ENCODE results near the gene ECT2L.

ECT2L gene, protein sequence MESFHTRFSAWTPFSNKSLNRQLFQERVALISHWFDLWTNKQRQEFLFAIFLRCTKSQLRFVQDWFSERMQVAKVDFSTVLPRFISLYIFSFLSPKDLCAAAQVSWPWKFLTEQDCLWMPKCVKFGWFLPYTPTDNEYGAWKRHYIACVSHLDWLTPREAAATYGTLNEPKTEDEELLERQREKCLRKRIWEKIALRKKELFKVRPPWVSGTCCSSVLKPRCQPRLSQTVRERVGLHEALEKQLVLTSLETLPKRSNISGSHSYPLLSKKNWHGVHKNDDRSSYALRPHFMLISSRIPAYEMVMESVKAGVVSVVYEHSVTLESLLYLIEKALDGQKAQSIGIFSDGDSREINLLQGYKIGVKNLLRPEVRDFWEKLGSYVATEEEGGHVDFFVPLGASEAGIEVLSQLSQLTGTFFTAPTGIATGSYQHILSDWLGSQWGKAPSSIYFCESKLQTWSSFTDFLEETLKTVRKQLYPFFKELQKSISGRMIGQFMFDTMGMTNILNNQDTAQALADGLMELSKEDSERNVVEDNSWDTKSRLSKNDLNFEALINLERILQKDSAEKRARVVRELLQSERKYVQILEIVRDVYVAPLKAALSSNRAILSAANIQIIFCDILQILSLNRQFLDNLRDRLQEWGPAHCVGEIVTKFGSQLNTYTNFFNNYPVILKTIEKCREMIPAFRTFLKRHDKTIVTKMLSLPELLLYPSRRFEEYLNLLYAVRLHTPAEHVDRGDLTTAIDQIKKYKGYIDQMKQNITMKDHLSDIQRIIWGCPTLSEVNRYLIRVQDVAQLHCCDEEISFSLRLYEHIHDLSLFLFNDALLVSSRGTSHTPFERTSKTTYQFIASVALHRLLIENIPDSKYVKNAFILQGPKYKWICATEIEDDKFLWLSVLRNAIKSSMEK

GRCh38 chr6:138795809-138796603 lies at the start of gene ECT2L:
TSS of gene ECT2L (plus strand) at chr6:138796087. CDS start at chr6:138813275, 17,188 bp downstream.
- FAIRE-seq = no peak

DNA sequence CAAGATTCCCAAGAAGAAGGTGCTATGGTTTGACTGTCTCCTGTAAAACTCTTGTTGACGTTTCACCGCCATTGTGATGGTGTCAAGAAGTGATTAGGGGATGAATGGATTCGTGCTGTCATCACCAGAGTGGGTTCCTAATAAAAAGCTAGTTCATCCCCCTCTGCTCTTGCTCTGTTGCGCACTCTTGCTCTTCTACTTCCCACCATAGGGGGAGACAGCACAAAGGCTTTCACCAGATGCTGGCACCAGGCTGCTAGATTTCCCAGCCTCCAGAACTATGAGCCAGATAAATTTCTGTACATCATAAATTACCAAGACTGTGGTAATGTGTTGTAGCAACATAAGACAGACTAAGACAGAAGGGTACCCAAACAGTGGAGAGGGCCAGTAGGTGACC lies 43.9 kb upstream of the ECT2L start:
- FAIRE-seq = no peak

- no peak for FAIRE-seq
These were observed 38.8 kb upstream of the ECT2L start for GRCh38 chr6:138757136-138757535.

GRCh38 chr6:138765896-138766655 lies 29.8 kb upstream of the ECT2L start:
- peak; percentile 100 for FAIRE-seq

- no peak for FAIRE-seq
These were observed 26.7 kb upstream of the ECT2L start for GRCh38 chr6:138769102-138769676.

GRCh38 chr6:138772596-138773176 lies 23.2 kb upstream of the ECT2L start:
- no peak for FAIRE-seq

GRCh38 chr6:138773177-138774091 lies 22.5 kb upstream of the ECT2L start, which contains the start of gene CCDC28A:
TSS of gene CCDC28A (plus strand) at chr6:138773769. CDS start at chr6:138776121, 2,352 bp downstream.
- peak; percentile 97 for FAIRE-seq

DNA sequence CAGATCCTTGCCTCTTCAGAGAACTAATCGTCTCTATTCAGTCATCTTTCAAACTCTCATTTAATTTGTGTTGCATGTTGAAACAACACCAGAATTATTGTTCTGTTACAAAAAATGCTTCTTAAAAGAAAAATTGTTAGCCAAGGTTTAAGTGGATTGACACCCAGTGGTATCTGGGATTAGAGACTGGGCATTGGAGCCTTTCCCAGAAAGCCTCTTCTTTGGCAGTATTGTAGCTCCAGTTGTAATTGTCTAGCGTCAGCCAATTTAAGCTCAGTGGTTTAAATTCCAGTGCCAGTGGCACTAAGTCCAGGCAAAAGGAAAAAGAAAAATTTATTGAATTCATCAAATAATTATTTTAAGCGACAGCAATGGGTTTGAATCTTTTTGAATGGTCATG lies 21.5 kb upstream of the ECT2L start:
- FAIRE-seq = no peak

- no peak for FAIRE-seq
These were observed 19.2 kb upstream of the ECT2L start for GRCh38 chr6:138776659-138777058.

GRCh38 chr6:138778331-138778730 lies 17.6 kb upstream of the ECT2L start:
- no peak for FAIRE-seq

- no peak for FAIRE-seq
These were observed 13.6 kb upstream of the ECT2L start for GRCh38 chr6:138782243-138782642.

- FAIRE-seq = no peak
These were observed 10.8 kb upstream of the ECT2L start for GRCh38 chr6:138785079-138785478.

DNA sequence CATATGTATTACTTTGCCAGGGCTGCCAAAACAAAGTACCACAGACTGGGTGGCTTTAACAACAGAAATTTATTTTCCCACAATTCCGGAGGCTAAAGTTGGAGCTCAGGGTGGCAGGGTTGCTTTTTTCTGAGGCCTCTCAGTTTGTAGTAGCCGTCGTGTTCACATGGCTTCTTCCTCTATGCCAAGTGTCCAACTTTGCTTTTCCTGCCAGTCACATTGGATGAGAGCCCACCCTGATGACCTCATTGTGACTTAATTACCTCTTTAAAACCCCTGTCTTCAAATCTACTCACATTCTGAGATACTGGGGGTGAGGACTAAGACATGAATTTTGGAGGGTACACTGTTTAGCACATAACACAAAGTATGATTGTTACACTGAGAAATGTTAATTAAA lies 9.9 kb upstream of the ECT2L start:
- FAIRE-seq = no peak

DNA sequence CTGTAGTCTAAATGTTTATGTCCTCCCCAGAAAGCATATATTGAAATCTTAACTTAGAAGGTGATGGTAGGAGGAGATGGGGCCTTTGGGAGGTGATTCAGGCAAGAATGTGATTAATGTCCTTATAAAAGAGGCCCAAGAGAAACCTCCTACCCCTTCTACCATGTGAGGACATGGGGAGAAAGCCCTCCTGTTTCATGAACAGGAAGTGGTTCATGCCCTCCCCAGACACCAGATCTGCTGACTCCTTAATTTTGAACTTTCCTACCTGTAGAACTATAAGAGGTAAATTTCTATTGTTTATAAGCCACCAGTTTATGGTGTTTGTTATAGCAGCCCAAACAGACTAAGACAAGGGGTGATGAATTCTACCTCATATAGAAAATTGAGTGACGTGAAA lies 8.7 kb upstream of the ECT2L start:
- FAIRE-seq = no peak

GRCh38 chr6:138796771-138797170 lies 884 bp downstream of the ECT2L start:
- FAIRE-seq = no peak

DNA sequence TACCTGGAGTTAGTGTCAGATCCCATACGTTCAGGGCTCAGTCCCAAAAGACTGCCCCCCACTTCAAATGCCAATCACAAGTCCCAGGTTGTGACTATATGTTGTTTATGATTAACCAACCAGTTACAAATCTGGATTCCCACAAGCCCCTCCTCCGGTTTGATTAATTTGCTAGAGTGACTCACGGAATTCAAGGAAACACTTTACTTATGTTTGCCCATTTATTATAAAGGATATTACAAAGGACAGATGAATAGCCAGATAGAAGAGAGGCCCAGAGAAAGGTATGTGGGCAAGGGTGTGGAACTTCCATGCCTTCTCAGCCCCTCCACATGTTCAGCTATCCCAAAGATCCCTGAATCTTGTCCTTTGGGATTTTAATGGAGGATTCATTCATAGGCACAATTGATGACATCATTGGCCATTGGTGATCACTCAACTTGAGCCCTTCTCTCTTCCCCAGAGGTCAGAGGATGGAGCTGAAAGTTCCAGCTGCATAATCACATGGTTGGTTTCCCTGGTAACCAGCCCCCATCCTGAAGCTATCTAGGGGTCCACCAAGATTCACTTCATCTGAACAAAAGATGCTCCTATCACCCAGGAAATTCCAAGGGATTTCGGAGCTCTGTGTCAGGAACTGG lies 2.0 kb downstream of the ECT2L start:
- no peak for FAIRE-seq

GRCh38 chr6:138800377-138801150 lies 4.7 kb downstream of the ECT2L start:
- FAIRE-seq = no peak

DNA sequence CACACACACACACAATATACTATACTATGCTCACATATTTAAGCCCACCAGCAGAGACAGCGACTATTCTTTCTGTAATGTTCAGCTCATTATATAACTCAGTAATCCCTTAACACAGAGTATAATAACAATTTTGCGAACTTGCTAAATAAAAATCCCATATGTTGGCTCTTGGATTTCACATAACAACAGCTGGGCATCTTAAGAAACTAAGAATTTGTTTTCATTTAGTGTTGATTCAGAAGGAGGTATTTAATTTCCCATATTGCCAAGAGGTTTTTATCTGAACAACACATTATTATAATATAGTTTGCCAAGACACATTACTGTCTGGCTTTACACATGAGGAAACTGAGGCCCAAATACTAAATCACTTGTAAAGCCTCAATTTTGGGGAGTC lies 7.4 kb downstream of the ECT2L start:
- no peak for FAIRE-seq

GRCh38 chr6:138803861-138804260 lies 8.0 kb downstream of the ECT2L start:
- no peak for FAIRE-seq
